Bronchial epithelial cell (primary cell): ENCODE data around the gene DOCK9. TPM values are rescaled to one million over a fixed set of nuclear protein-coding genes. Genes with fewer than 3 reads are reported as not detected.
A peak's percentile ranks its signal among the peaks of the same experiment; 100 is the strongest.

ENCODE experiments used
- DNase-seq: peaks from one replicate; pipeline ENCODE4 v3.0.0-alpha.2; 2010; ENCODE audit warnings: low read depth
- FAIRE-seq: peaks from 2 replicates; lab custom pipeline; 2011; peaks lifted over from hg19 to GRCh38; lab: Jason Lieb, UNC
- H3K27me3 ChIP-seq: 2 replicates; pipeline ENCODE4 v1.5.1; 2011; ENCODE audit warnings: low read length; ENCODE audit not compliant: control insufficient read depth, insufficient read depth
- H3K36me3 ChIP-seq: 2 replicates; pipeline ENCODE4 v1.5.1; 2011; ENCODE audit warnings: low read length; ENCODE audit not compliant: control insufficient read depth, insufficient read depth
- H3K4me3 ChIP-seq: 2 replicates; pipeline ENCODE4 v1.5.1; 2011; ENCODE audit warnings: mild to moderate bottlenecking, low read depth, low read length, control low read depth
- total RNA-seq: library from RNA; depleted of rRNA; stranded (reverse); fragments of >200 nt; gene quantifications from 2 replicates; pipeline ENCODE4 v1.2.1, GENCODE V29; 2014
- TF ChIP-seq, protein P1 (sequence below): IDR thresholded peaks from 2 replicates; pipeline ENCODE4 v1.5.1; 2011; ENCODE audit warnings: mild to moderate bottlenecking, moderate library complexity, low read length, control low read depth, inconsistent platforms; ENCODE audit not compliant: insufficient read depth, severe bottlenecking

DOCK9 gene
- total RNA-seq, 1 donor from 2014 or later = 72.9 TPM

DNA sequence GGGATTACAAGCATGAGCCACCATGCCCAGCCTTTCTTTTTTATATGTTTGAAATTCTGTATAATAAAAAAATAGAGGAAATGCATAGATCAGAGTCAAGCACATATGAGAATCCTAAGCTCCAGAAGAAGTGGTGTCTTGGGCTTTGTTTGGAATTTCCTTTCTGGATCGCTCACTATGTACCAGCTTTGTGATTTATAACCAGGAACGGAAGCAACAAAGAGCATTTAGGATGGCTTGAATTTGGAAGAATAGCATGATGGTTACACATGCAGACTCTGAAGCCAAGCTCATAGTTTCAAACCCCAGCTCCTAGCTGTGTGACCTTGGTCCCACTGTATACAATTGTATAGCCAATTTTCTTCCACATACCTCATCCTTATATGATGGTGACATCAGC, 197.4 kb downstream of the DOCK9 start:
- TF ChIP-seq, protein P1, sequence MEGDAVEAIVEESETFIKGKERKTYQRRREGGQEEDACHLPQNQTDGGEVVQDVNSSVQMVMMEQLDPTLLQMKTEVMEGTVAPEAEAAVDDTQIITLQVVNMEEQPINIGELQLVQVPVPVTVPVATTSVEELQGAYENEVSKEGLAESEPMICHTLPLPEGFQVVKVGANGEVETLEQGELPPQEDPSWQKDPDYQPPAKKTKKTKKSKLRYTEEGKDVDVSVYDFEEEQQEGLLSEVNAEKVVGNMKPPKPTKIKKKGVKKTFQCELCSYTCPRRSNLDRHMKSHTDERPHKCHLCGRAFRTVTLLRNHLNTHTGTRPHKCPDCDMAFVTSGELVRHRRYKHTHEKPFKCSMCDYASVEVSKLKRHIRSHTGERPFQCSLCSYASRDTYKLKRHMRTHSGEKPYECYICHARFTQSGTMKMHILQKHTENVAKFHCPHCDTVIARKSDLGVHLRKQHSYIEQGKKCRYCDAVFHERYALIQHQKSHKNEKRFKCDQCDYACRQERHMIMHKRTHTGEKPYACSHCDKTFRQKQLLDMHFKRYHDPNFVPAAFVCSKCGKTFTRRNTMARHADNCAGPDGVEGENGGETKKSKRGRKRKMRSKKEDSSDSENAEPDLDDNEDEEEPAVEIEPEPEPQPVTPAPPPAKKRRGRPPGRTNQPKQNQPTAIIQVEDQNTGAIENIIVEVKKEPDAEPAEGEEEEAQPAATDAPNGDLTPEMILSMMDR = no peak
- DNase-seq (no peak), FAIRE-seq (no peak)
- no peak overlapping the region for H3K4me3 ChIP-seq
- no peaks in the 10 kb centered on the region for H3K36me3 ChIP-seq
- no peaks in the 10 kb centered on the region for H3K27me3 ChIP-seq

DNA sequence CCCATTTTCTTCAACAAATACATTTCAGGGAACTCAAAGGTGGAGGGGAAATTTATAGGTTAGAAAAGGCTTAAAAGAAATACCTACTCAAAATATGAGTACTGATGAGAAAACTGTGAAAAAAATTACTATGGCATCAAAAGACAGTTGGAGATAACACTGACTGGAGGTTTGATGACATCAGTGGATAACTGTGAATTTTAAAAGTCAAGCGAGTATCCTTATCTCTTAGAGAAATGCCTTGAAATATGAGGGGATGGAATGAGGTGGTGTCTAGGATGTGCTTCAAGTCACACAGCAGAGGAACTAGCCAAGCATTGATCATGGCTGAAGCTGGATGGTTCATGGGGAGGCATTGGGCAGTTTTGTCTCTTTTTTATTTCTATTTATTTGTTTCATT, 198.2 kb downstream of the DOCK9 start:
- no peak overlapping the region for H3K4me3 ChIP-seq
- DNase-seq = no peak
- TF ChIP-seq, protein P1 = no peak
- no peaks in the 10 kb centered on the region for H3K27me3 ChIP-seq
- no peak for FAIRE-seq
- no peaks in the 10 kb centered on the region for H3K36me3 ChIP-seq

DNA sequence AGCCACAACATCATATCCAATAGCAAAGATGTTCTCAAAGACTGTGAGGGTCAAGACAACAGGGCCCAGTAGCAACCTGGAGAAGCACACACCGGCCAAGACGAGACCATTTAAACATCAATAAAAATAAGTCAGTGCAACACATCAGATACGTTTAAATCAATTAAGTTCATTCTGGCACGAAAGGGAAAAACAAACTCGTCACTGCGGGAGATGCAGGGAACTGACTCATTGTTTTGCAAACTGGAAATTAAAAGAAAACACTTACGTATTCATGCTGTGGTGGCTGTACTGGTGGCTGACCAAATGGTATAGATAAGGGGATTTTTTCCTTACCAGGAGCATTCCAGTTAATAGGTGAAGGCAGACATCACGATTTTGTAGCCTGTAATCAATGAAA, 199.1 kb downstream of the DOCK9 start:
- H3K4me3 ChIP-seq = no peak overlapping the region
- FAIRE-seq (no peak), DNase-seq (no peak)
- H3K36me3 ChIP-seq = no peaks in the 10 kb centered on the region
- no peaks in the 10 kb centered on the region for H3K27me3 ChIP-seq
- TF ChIP-seq, protein P1 = no peak

DNA sequence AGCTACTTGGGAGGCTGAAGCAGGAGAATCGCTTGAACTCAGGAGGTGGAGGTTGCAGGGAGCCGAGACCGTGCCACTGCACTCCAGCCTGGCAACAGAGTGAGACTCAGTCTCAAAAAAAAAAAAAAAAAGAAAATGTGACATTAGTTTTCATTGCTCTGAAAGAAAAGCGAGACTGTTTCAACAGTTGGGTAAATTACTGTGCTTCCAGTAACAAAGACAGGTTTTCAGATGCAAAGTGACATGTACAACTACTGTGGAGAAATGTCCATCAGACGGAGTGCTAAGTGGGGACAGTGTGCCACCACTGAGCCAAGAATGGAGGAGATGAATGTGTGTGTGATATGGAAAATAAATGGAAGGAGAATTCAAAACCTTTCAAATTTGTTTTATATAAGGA, 201.2 kb downstream of the DOCK9 start:
- Histone ChIP-seq H3K27me3 (no peaks in the 10 kb centered on the region), H3K36me3 (no peaks in the 10 kb centered on the region), H3K4me3 (no peak overlapping the region)
- no peak for FAIRE-seq
- TF ChIP-seq, protein P1 = no peak
- DNase-seq = no peak

DNA sequence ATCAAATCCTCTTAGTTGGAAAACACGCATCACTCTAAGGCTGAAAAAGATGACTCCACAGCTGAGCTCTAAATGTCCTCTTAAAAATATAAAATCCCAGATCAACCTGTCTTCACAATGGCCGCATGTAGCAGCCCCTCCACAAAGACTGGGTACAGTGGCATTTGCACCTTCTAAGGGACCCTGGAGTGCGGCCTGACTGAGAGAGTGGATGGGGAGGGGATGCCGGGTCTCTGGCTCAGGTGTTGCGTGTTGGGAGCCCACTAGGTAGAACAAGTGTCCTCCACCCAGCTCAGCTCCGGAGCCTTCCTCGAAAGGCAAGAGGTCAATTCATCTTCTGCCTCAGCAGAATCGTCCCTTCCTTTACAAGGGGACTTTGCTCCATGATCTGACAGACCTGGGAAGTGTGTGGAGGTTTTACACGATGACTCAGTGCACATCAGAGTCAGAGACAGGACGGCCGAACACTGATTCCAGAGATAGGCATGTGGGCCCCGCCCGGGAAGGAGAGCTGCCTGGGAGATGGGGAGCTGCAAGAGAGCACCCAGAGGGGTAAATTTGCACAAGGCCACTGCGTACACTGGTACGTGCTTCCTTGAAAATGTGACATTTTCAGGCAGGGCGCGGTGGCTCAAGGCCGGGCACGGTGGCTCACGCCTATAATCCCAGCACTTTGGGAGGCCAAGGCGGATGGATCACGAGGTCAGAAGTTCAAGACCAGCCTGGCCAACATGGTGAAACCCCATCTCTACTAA, 201.8 kb downstream of the DOCK9 start:
- TF ChIP-seq, protein P1 = no peak
- Histone ChIP-seq H3K27me3 (no peaks in the 10 kb centered on the region), H3K4me3 (no peak overlapping the region), H3K36me3 (no peaks in the 10 kb centered on the region)
- FAIRE-seq = no peak
- DNase-seq = peak; percentile 88

DNA sequence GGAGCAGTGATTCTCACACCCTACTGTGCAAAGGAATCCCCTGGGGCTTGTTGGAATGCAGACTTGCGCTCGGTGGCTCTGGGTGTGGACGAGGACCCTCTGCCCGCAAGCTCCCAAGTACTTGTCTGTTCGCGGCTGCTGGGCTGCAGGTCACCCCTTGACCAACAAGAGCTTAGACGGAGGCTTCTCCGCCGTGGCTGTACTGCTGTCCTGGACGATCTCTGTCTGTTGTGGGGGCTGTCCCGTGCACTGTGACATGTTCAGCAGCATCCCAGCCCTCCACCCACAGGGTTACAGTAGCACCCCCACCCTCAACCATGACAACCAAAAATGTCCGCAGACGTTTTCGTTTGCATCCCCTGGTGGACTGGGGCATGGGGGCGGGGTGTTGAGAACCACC, 202.5 kb downstream of the DOCK9 start:
- TF ChIP-seq, protein P1 = no peak
- FAIRE-seq (no peak), DNase-seq (no peak)
- no peak overlapping the region for H3K4me3 ChIP-seq
- no peaks in the 10 kb centered on the region for H3K27me3 ChIP-seq
- no peaks in the 10 kb centered on the region for H3K36me3 ChIP-seq
